Esophagus squamous epithelium (tissue), 5 donors: ENCODE measurements around the gene TSPAN33. TPM values are rescaled to one million over a fixed set of nuclear protein-coding genes. Genes with fewer than 3 reads are reported as not detected.
"Not testable (repeated sequence)": the region's sequence is repeated elsewhere in the genome, so short reads cannot be mapped to it uniquely, and the experiment has no call there.

Source experiments
- DNase-seq: peaks from one replicate; lab custom pipeline; 2025; lab: John Stamatoyannopoulos, UW
- H3K27ac ChIP-seq, 4 donors: fragments of 200-600 bp; sonication (generic); one replicate each; pipeline ENCODE4 v1.5.1; 2016 to 2019; ENCODE audit warnings: mild to moderate bottlenecking in 1 of 4
- H3K27me3 ChIP-seq, 4 donors: fragments of 200-600 bp; sonication (generic); 1 replicate in 3 of 4; 2 replicates in 1 of 4; pipeline versions ENCODE4 v1.5.1 to v1.6.0; 2017 to 2021; ENCODE audit warnings: antibody characterized with exemption in 1 of 4
- H3K36me3 ChIP-seq, 3 donors: fragments of 200-600 bp; sonication (generic); one replicate each; pipeline ENCODE4 v1.5.1; 2016 to 2019
- H3K4me1 ChIP-seq, 3 donors: fragments of 200-600 bp; sonication (generic); one replicate each; pipeline ENCODE4 v1.5.1; 2017 to 2019
- H3K4me3 ChIP-seq, 4 donors: fragments of 200-600 bp; sonication (generic); 1 replicate in 3 of 4; 2 replicates in 1 of 4; pipeline ENCODE4 v1.5.1; 2016 to 2019; ENCODE audit warnings: mild to moderate bottlenecking in 2 of 4, moderate library complexity in 1 of 4
- H3K9me3 ChIP-seq, 3 donors: fragments of 200-600 bp; sonication (generic); one replicate each; pipeline ENCODE4 v1.5.1; 2016 to 2019
- POLR2A ChIP-seq, 4 donors: fragments of 450-650 bp; IDR thresholded peaks; one replicate each; pipeline ENCODE4 v1.6.1; 2017; ENCODE audit warnings: antibody characterized with exemption in 4 of 4, mild to moderate bottlenecking in 4 of 4, moderate library complexity in 3 of 4
- WGBS, 2 donors: methylation state at CpG; one replicate each; pipeline ENCODE4 v1.1.5; 2018; 5-methylcytosine and 5-hydroxymethylcytosine counted together
- intact Hi-C: fragments of 100-400 bp; cut with DNase I; formaldehyde crosslinking; loops from one replicate; pipeline ENCODE4 v1.15.0; 2022
- total RNA-seq, 4 donors: library from RNA; depleted of rRNA; stranded (reverse); fragments of >200 nt; gene quantifications; one replicate each; pipeline ENCODE4 v1.1.0, GENCODE V29; 2016
- TF ChIP-seq, protein P1 (sequence below), 6 experiments: fragments of 450-650 bp in 4 of 6; fragments of 200-600 bp in 2 of 6; sonication (generic) in 2 of 6; IDR thresholded peaks; one replicate each; pipeline ENCODE4 v1.5.1; 2016 to 2019; ENCODE audit warnings: antibody characterized with exemption in 6 of 6, mild to moderate bottlenecking in 4 of 6, moderate library complexity in 4 of 6
- donor health status: DM: yes; HTN: yes; CAD: no.

Gene TSPAN33
- total RNA-seq, 4 donors from 2014 or later, result 0.44 to 5.9 (median 4.0) TPM

DNA sequence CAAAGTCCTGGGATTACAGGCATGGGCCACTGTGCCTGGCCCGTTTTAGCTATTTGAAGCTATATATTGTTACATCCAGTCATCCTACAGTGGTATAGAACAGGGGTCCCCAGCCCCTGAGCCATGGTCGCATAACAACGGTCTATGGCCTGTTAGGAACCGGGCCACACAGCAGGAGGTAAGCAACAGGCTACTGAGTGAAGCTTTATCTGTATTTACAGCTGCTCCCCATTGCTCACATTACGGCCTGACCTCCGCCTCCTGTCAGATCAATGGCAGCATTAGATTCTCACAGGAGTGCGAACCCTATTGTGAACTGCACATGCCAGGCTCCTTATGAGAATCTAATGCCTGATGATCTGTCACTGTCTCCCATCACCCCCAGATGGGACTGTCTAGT is 26.3 kb upstream of the TSPAN33 start:
- H3K27ac ChIP-seq, result no peak overlapping the region
- peaks cover 0 to 5% (median 0%) of the 10 kb centered on the region in 3 donors for H3K4me1 ChIP-seq
- H3K4me3 ChIP-seq, result no peak overlapping the region
- intact Hi-C loops, result no loop called here
- H3K9me3 ChIP-seq, result peaks cover 0 to 15% (median 12%) of the 10 kb centered on the region in 3 donors
- H3K36me3 ChIP-seq, result no peaks in the 10 kb centered on the region
- H3K27me3 ChIP-seq, result no peaks in the 10 kb centered on the region
- 86 to 92% methylated on average over 7 of the region's 7 CpGs for WGBS, 2 donors
- DNase-seq, result no peak
- TF ChIP-seq, protein P1, sequence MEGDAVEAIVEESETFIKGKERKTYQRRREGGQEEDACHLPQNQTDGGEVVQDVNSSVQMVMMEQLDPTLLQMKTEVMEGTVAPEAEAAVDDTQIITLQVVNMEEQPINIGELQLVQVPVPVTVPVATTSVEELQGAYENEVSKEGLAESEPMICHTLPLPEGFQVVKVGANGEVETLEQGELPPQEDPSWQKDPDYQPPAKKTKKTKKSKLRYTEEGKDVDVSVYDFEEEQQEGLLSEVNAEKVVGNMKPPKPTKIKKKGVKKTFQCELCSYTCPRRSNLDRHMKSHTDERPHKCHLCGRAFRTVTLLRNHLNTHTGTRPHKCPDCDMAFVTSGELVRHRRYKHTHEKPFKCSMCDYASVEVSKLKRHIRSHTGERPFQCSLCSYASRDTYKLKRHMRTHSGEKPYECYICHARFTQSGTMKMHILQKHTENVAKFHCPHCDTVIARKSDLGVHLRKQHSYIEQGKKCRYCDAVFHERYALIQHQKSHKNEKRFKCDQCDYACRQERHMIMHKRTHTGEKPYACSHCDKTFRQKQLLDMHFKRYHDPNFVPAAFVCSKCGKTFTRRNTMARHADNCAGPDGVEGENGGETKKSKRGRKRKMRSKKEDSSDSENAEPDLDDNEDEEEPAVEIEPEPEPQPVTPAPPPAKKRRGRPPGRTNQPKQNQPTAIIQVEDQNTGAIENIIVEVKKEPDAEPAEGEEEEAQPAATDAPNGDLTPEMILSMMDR (IDR thresholded peaks at IDR 0.05), result no peak
- no peak for TF ChIP-seq POLR2A (IDR thresholded peaks at IDR 0.05)

DNA sequence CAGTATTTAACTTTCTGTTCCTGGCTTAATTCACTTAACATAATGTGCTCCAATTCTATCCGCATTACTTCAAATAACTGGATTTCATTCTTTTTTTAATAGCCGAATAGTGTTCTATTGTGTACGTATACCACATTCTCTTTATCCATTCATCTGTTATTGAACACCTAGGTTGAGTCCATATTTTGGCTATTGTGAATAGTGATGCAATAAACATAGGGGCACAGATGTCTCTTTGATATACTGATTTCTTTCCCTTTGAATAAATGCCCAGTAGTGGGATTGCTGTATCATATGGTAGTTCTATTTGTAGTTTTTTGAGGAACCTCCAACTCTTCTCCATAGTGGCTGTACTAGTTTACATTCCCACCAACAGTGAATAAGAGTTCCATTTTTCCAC is 25.5 kb upstream of the TSPAN33 start:
- no peak for DNase-seq
- peaks cover 0 to 15% (median 12%) of the 10 kb centered on the region in 3 donors for H3K9me3 ChIP-seq

DNA sequence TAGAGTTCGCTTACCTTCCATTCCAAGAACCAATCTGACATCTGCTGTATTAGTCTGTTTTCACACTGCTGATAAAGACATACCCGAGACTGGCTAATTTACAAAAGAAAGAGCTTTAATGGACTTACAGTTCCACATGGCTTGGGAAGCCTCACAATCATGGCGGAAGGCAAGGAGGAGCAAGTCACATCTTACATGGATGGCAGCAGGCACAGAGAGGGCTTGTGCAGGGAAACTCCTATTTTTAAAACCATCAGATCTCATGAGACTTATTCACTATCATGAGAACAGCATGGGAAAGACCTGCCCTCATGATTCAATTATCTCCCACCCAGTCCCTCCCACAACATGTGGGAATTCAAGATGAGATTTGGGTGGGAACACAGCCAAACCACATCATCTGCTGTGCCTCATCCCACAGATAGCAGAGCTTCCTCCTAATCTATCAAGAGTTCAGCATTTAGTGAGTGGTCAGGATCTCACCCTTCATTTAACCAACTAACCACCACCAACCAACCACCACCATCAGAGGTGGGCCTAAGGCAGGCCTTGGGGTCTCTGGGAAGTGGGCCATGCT is 22.9 kb upstream of the TSPAN33 start:
- H3K4me1 ChIP-seq, DNase-seq, H3K9me3 ChIP-seq, intact Hi-C loops, H3K27ac ChIP-seq, H3K4me3 ChIP-seq, H3K36me3 ChIP-seq: not testable (repeated sequence)
- H3K27me3 ChIP-seq, result peaks cover 0 to 18% (median 0%) of the 10 kb centered on the region in 4 donors
- 93 to 100% methylated on average over 2 to 3 of the region's 3 CpGs for WGBS, 2 donors

More for the DNA sequence above, 25.5 kb upstream of the TSPAN33 start:
- Histone ChIP-seq H3K27me3 (no peaks in the 10 kb centered on the region), H3K4me1 (peaks cover 0 to 5% (median 0%) of the 10 kb centered on the region in 3 donors), H3K27ac (no peak overlapping the region), H3K4me3 (no peak overlapping the region), H3K36me3 (no peaks in the 10 kb centered on the region)
- TF ChIP-seq POLR2A (IDR thresholded peaks at IDR 0.05), result no peak
- TF ChIP-seq, protein P1 (IDR thresholded peaks at IDR 0.05), result no peak
- intact Hi-C loops, result no loop called here
- 81 to 98% methylated on average over 3 of the region's 3 CpGs for WGBS, 2 donors

DNA sequence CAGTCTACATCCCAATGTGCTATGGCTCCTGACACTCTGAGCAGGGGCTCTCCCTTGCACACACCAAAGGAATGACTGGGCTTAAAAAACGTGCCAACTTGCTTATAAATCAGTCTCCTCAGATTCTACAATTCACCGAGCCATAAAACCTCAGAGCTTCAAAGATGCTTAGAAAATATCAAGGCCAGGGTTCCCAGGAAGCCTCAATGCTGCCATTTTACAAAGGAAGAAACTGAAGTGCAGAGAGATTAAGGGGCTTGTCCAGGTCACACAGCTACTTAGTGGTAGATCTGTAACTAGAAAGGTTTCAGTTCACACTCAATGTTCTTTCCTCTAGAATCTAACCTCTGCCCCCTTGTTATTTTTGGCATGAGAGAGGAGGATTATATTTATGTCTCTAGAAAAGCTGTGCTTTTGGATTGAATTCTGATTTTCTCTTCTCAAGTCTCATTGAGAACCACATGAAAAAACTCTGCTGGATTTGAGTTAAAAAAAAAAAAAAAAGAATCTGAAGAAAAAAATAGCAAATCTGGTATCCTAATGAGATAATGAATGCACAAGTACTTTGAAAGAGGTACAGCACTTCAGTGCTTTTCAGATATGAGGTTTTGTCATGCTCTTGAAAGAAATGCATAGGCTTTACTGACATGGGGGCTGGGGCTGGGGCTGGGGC is 22.3 kb upstream of the TSPAN33 start:
- DNase-seq, result no peak
- H3K27me3 ChIP-seq, result peaks cover 0 to 24% (median 0%) of the 10 kb centered on the region in 4 donors
- TF ChIP-seq, protein P1 (IDR thresholded peaks at IDR 0.05), result no peak
- no peak for TF ChIP-seq POLR2A (IDR thresholded peaks at IDR 0.05)
- H3K4me1 ChIP-seq, result peaks cover 0 to 5% (median 0%) of the 10 kb centered on the region in 3 donors
- H3K27ac ChIP-seq, result no peak overlapping the region
- intact Hi-C loops, result no loop called here
- H3K4me3 ChIP-seq, result no peak overlapping the region
- WGBS, 2 donors, result 35 to 50% methylated on average over 2 of the region's 2 CpGs
- H3K9me3 ChIP-seq, result peaks cover 0 to 7% (median 6%) of the 10 kb centered on the region in 3 donors
- no peaks in the 10 kb centered on the region for H3K36me3 ChIP-seq

DNA sequence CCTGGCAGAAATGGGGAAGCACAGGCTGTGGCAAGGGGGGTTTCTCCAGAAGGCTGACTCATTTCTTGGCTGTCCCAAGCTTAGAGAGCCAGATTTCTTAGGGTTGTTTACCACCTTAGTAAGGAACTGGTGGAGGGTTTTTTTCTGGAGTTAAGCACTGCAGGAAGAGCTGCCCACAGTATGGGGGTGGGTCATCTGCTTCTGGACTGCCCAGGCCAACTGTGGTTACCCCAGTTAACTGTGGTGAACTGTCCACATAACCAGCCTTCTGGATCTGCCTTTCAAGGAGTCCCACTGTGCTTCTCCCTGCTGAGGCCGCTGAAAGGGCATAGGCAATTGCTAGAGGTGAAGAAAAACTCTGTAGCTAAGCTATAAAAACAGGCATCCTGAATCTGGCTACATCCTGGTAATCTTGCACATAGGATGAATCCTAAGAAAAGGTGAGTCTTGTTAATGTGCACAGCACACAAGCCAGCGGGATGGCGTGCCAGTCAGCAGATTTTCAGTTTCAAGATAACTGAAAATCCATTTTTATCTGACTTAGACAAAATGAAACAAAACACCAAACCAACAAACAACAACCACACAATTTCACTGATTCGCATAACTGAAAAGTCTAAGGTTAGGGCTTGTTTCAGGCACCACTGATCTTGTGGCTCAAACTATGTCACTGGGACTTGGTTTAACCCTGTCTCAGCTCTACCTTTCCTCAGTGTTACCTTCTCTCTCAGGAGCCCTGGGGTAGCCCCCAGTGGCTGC is 21.6 kb upstream of the TSPAN33 start:
- no peak for DNase-seq
- intact Hi-C loops, result no loop called here

More for the DNA sequence above, 21.6 kb upstream of the TSPAN33 start:
- TF ChIP-seq, protein P1 (IDR thresholded peaks at IDR 0.05), result no peak
- no peak for TF ChIP-seq POLR2A (IDR thresholded peaks at IDR 0.05)
- 72 to 88% methylated on average over 3 to 4 of the region's 4 CpGs for WGBS, 2 donors
- H3K36me3 ChIP-seq, result no peaks in the 10 kb centered on the region
- no peak overlapping the region for H3K27ac ChIP-seq
- peaks cover 0 to 5% (median 0%) of the 10 kb centered on the region in 3 donors for H3K4me1 ChIP-seq
- H3K9me3 ChIP-seq, result peaks cover 0 to 7% (median 6%) of the 10 kb centered on the region in 3 donors
- peaks cover 0 to 30% (median 0%) of the 10 kb centered on the region in 4 donors for H3K27me3 ChIP-seq
- no peak overlapping the region for H3K4me3 ChIP-seq
